Fibroblast of peridontal ligament (primary cell): ENCODE data around the gene ZNF786.
A peak's percentile ranks its signal among the peaks of the same experiment; 100 is the strongest.
"Not testable (repeated sequence)": the region's sequence is repeated elsewhere in the genome, so short reads cannot be mapped to it uniquely, and the experiment has no call there.

Source experiments
- DNase-seq: peaks from one replicate; pipeline ENCODE4 v3.0.0-alpha.2; 2010; ENCODE audit errors: extremely low read depth

The ZNF786 gene

DNA sequence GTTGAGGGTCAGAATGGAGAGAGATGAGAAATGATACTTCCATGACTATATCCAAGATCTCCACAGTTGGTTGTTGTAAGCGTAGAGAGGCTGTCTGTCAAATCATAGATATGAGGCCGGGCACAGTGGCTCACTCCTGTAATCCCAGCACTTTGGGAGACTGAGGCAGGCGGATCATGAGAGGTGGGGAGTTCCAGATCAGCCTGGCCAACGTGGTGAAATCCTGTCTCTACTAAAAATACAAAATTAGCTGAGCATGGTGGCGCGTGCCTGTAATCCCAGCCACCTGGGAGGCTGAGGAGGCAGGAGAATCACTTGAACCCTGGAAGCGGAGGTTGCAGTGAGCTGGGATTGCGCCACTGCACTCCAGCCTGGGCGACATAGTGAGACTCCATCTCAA is 60.1 kb downstream of the ZNF786 start:
- DNase-seq, result not testable (repeated sequence)

GRCh38 chr7:149028346-149029109 is 62.0 kb downstream of the ZNF786 start, which contains the start of gene PDIA4:
PDIA4 (minus strand) TSS chr7:149028505; CDS start chr7:149028408, 97 bp downstream.
- DNase-seq, result peak; percentile 98

DNA sequence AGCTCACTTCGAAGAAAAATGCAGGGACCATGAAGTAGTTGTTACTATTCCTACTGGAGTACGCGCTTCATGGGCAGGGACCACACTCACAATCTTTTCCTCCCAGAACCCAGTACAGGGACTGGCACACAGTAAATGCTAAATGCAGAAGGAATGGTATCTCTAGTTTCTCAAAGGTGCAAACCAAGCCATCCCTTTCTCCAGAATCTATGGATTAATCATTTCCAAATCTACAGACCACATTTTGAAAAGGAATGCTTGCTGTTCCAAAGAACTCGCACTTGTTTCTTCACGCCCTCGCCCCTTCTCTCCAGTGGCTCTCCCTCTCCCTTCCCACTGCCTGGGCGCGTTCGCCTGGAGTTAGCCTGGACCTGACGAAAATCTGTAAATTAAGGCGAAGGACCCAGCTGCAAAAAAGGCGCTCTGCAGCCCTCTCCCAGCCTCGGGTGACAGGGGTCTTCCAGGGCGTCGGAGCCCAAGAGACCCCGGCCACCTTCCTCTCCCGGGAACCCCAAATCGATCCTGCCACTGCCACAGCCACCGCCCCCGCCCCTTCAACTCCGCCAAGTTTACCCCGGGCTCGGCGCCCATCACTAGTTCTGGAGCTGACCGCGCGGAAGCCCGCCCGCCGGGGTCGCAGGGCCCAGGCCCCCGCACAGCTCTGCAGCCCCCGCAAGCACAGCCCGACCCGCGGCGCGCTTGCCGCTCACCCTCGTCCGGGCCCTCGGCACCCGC is 62.7 kb downstream of the ZNF786 start:
- peak; percentile 37 for DNase-seq

GRCh38 chr7:149027055-149027454 is 63.5 kb downstream of the ZNF786 start:
- DNase-seq, result peak; percentile 19

GRCh38 chr7:149023662-149024061 is 66.9 kb downstream of the ZNF786 start:
- DNase-seq, result no peak

DNA sequence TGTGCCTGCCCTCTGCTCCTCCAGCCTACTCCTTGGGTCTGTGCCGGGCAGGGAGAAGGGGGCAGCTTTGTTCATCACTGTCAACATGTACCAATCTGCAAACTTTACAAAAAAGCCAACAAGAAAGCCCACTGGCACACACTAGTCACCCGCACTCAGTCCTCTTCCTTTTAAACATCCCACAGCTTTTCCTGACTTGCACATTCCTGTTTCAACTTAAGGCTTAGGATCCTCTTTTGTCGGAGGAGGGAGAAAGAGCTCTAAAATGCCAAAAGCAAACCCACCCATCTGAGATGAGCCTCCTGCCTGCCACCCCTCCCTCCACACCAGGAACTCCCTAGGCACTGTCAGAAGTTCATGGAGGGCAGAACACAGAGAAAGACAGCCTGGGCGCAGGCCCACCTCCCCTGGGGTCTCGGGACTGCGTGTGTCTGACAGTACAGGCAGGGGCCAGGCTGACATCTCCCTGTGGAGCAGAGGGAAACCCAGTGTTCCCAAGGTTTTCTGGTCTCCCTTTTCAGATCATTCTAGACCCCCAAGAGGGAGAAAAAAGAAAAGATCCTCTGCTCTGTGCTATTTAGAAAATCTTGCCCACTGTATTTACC is 67.7 kb downstream of the ZNF786 start:
- peak; percentile 36 for DNase-seq

DNA sequence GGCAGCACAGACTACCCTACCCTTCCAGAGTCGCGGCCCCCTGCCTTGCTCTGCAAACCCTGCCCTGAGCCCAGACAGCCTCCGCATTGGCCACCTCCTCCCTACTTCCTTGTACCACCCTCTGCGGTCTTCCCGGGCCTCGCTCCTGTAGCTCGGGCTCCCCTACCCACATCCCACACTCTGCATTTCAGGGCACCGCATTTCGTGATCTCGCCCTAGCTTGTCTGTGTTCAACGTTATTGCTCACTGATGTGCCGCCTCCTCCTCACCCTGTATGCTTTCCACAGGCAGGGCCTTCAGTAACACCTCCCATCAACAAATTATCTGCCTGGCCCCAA is 68.8 kb downstream of the ZNF786 start:
- DNase-seq, result no peak

DNA sequence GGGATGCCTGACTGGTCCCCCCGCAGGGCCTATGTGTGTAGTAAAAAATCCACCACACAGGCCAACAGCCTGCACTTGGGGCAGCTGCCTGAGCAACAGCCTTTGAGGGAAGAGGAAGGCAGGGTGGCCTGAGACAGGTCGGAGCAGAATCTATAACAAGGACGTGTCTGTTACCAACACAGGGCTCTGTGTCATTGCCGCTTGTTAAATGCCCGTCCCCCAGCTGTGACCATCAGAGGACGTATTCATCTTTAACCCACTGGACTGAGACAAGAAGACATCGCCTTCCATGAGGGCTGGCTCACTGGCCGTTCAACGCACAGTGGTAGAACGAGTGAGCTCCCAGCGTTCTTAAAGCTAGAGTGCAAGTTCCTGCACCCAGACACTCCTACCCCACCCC is 70.0 kb downstream of the ZNF786 start:
- no peak for DNase-seq
